HEK293 (cell line): ENCODE measurements around the gene KCNS1.

Experiments
- CTCF ChIA-PET: fragments of 350-600 bp; formaldehyde crosslinking; extraction: SDS; loops from one replicate; lab custom pipeline; 2021; ENCODE audit warnings: antibody characterized with exemption; lab: Yijun Ruan, JAX
- POLR2A ChIA-PET: fragments of 300-600 bp; formaldehyde crosslinking; extraction: SDS; loops from one replicate; lab custom pipeline; 2020; ENCODE audit warnings: antibody characterized with exemption, inconsistent platforms; lab: Yijun Ruan, JAX
- H3K27ac ChIP-seq: fragments of 200-500 bp; sonication (Bioruptor generic); 2 replicates; pipeline ENCODE4 v1.5.1; 2014; ENCODE audit warnings: low read depth, low read length, control low read depth, inconsistent platforms; ENCODE audit errors: extremely low read depth
- H3K36me3 ChIP-seq, 2 experiments: fragments of 200-500 bp in 1 of 2; sonication (Bioruptor generic) in 1 of 2; 1 replicate in 1 of 2; 2 replicates in 1 of 2; pipeline ENCODE4 v1.5.1; 2014 to 2017; ENCODE audit warnings: inconsistent platforms in 2 of 2, low read length in 2 of 2; ENCODE audit not compliant: control insufficient read depth in 2 of 2, insufficient read depth in 1 of 2
- H3K4me1 ChIP-seq: fragments of 200-500 bp; sonication (Bioruptor generic); 2 replicates; pipeline ENCODE4 v1.5.1; 2014; ENCODE audit warnings: mild to moderate bottlenecking, low read length, inconsistent platforms; ENCODE audit not compliant: control insufficient read depth, insufficient read depth
- H3K4me3 ChIP-seq: 2 replicates; pipeline ENCODE4 v1.5.1; 2011; ENCODE audit warnings: low read depth, mild to moderate bottlenecking, control low read depth, low read length, moderate library complexity
- H3K9me3 ChIP-seq: fragments of 200-500 bp; sonication (Bioruptor generic); 2 replicates; pipeline ENCODE4 v1.5.1; 2014; ENCODE audit warnings: low read depth, low read length, inconsistent platforms; ENCODE audit not compliant: control insufficient read depth, insufficient read depth
- GFI1B ChIP-seq: fragments of 450-650 bp; formaldehyde crosslinking; IDR thresholded peaks from 2 replicates; pipeline ENCODE4 v1.5.1; 2016; ENCODE audit warnings: missing biosample characterization, missing genetic modification characterization
- KLF1 ChIP-seq: fragments of 450-650 bp; formaldehyde crosslinking; IDR thresholded peaks from 2 replicates; pipeline ENCODE4 v1.5.1; 2016; ENCODE audit warnings: missing biosample characterization, missing genetic modification characterization
- MYNN ChIP-seq: fragments of 450-650 bp; formaldehyde crosslinking; IDR thresholded peaks from 2 replicates; pipeline ENCODE4 v1.5.1; 2016; ENCODE audit warnings: missing biosample characterization, missing genetic modification characterization, borderline replicate concordance
- MZF1 ChIP-seq: fragments of 450-650 bp; formaldehyde crosslinking; IDR thresholded peaks from 2 replicates; pipeline ENCODE4 v1.5.1; 2017; ENCODE audit warnings: missing biosample characterization, missing genetic modification characterization, borderline replicate concordance
- PRDM6 ChIP-seq: fragments of 450-650 bp; formaldehyde crosslinking; IDR thresholded peaks from 2 replicates; pipeline ENCODE4 v1.5.1; 2017; ENCODE audit warnings: missing biosample characterization, missing genetic modification characterization
- REPIN1 ChIP-seq: fragments of 450-650 bp; formaldehyde crosslinking; IDR thresholded peaks from 2 replicates; pipeline ENCODE4 v1.5.1; 2017; ENCODE audit warnings: missing biosample characterization, missing genetic modification characterization, low read depth
- SCRT1 ChIP-seq: fragments of 450-650 bp; formaldehyde crosslinking; IDR thresholded peaks from 2 replicates; pipeline ENCODE4 v1.5.1; 2016; ENCODE audit warnings: missing biosample characterization, missing genetic modification characterization, borderline replicate concordance
- SP2 ChIP-seq: fragments of 450-650 bp; formaldehyde crosslinking; IDR thresholded peaks from 2 replicates; pipeline ENCODE4 v1.5.1; 2016; ENCODE audit warnings: missing biosample characterization, missing genetic modification characterization
- WT1 ChIP-seq: fragments of 450-650 bp; formaldehyde crosslinking; IDR thresholded peaks from 2 replicates; pipeline ENCODE4 v1.5.1; 2016; ENCODE audit warnings: missing biosample characterization, missing genetic modification characterization
- YY1 ChIP-seq: fragments of 450-650 bp; formaldehyde crosslinking; IDR thresholded peaks from 2 replicates; pipeline ENCODE4 v1.5.1; 2018; ENCODE audit warnings: missing biosample characterization, missing genetic modification characterization
- ZBTB6 ChIP-seq: fragments of 450-650 bp; formaldehyde crosslinking; IDR thresholded peaks from 2 replicates; pipeline ENCODE4 v1.5.1; 2017; ENCODE audit warnings: missing biosample characterization, missing genetic modification characterization
- ZFP3 ChIP-seq: fragments of 450-650 bp; formaldehyde crosslinking; IDR thresholded peaks from 2 replicates; pipeline ENCODE4 v1.5.1; 2016; ENCODE audit warnings: low read depth, missing biosample characterization, missing genetic modification characterization
- ZNF138 ChIP-seq: fragments of 450-650 bp; formaldehyde crosslinking; IDR thresholded peaks from 2 replicates; pipeline ENCODE4 v1.5.1; 2016; ENCODE audit warnings: missing biosample characterization, missing genetic modification characterization, borderline replicate concordance
- ZNF140 ChIP-seq: fragments of 450-650 bp; formaldehyde crosslinking; IDR thresholded peaks from 2 replicates; pipeline ENCODE4 v1.5.1; 2016; ENCODE audit warnings: missing biosample characterization, missing genetic modification characterization
- ZNF184 ChIP-seq: fragments of 450-650 bp; IDR thresholded peaks from 2 replicates; pipeline ENCODE4 v1.5.1; 2018; ENCODE audit warnings: missing biosample characterization, mild to moderate bottlenecking, missing genetic modification characterization
- ZNF211 ChIP-seq: fragments of 450-650 bp; formaldehyde crosslinking; IDR thresholded peaks from 2 replicates; pipeline ENCODE4 v1.5.1; 2016; ENCODE audit warnings: low read depth, missing biosample characterization, missing genetic modification characterization
- ZNF23 ChIP-seq: fragments of 450-650 bp; formaldehyde crosslinking; IDR thresholded peaks from 2 replicates; pipeline ENCODE4 v1.5.1; 2016; ENCODE audit warnings: missing biosample characterization, missing genetic modification characterization, borderline replicate concordance
- ZNF311 ChIP-seq: fragments of 450-650 bp; formaldehyde crosslinking; IDR thresholded peaks from 2 replicates; pipeline ENCODE4 v1.5.1; 2017; ENCODE audit warnings: missing biosample characterization, missing genetic modification characterization, borderline replicate concordance
- ZNF354C ChIP-seq: fragments of 450-650 bp; formaldehyde crosslinking; IDR thresholded peaks from 2 replicates; pipeline ENCODE4 v1.5.1; 2016; ENCODE audit warnings: missing biosample characterization, missing genetic modification characterization, low read depth, borderline replicate concordance
- ZNF449 ChIP-seq: fragments of 450-650 bp; formaldehyde crosslinking; IDR thresholded peaks from 2 replicates; pipeline ENCODE4 v1.5.1; 2017; ENCODE audit warnings: missing biosample characterization, mild to moderate bottlenecking, missing genetic modification characterization, moderate library complexity
- ZNF544 ChIP-seq: fragments of 450-650 bp; formaldehyde crosslinking; IDR thresholded peaks from 2 replicates; pipeline ENCODE4 v1.5.0; 2017; ENCODE audit warnings: missing biosample characterization, missing genetic modification characterization
- ZNF549 ChIP-seq: fragments of 450-650 bp; IDR thresholded peaks from 2 replicates; pipeline ENCODE4 v1.5.1; 2018; ENCODE audit warnings: missing biosample characterization, missing genetic modification characterization, mild to moderate bottlenecking, inconsistent platforms, moderate library complexity
- ZNF571 ChIP-seq: fragments of 450-650 bp; formaldehyde crosslinking; IDR thresholded peaks from 2 replicates; pipeline ENCODE4 v1.5.0; 2017; ENCODE audit warnings: missing biosample characterization, missing genetic modification characterization
- ZNF629 ChIP-seq: fragments of 450-650 bp; formaldehyde crosslinking; IDR thresholded peaks from 2 replicates; pipeline ENCODE4 v1.5.1; 2017; ENCODE audit warnings: missing biosample characterization, missing genetic modification characterization
- ZNF639 ChIP-seq: fragments of 450-650 bp; formaldehyde crosslinking; IDR thresholded peaks from 2 replicates; pipeline ENCODE4 v1.5.1; 2016; ENCODE audit warnings: missing biosample characterization, missing genetic modification characterization
- ZNF747 ChIP-seq: fragments of 450-650 bp; formaldehyde crosslinking; IDR thresholded peaks from 2 replicates; pipeline ENCODE4 v1.5.1; 2016; ENCODE audit warnings: missing biosample characterization, missing genetic modification characterization
- ZNF76 ChIP-seq: fragments of 450-650 bp; formaldehyde crosslinking; IDR thresholded peaks from 2 replicates; pipeline ENCODE4; 2016; ENCODE audit warnings: low read depth, missing biosample characterization, missing genetic modification characterization, borderline replicate concordance
- ZNF768 ChIP-seq: fragments of 450-650 bp; formaldehyde crosslinking; IDR thresholded peaks from 2 replicates; pipeline ENCODE4 v1.5.1; 2018; ENCODE audit warnings: missing biosample characterization, mild to moderate bottlenecking, missing genetic modification characterization
- ZNF837 ChIP-seq: fragments of 450-650 bp; formaldehyde crosslinking; IDR thresholded peaks from 2 replicates; pipeline ENCODE4 v1.5.1; 2016; ENCODE audit warnings: missing biosample characterization, missing genetic modification characterization

The KCNS1 gene

GRCh38 chr20:45077559-45077958 lies 23.4 kb downstream of the KCNS1 start (continued):
- no peak for TF ChIP-seq ZNF311
- TF ChIP-seq ZNF837 (tag by site-specific recombination) = no peak

GRCh38 chr20:45073221-45073620 lies 27.7 kb downstream of the KCNS1 start:
- CTCF ChIA-PET = no interaction called here
- POLR2A ChIA-PET = no interaction called here
- Histone ChIP-seq H3K36me3 (peaks cover 4 to 21% of the 10 kb centered on the region in 2 experiments; a peak in 2 of 3 replicates), H3K9me3 (no peaks in the 10 kb centered on the region), H3K4me1 (no peaks in the 10 kb centered on the region), H3K27ac (no peak overlapping the region), H3K4me3 (no peak overlapping the region)
- TF ChIP-seq ZNF184 (tag by site-specific recombination) (no peak), ZFP3 (tag by site-specific recombination) (no peak), ZNF138 (tag by site-specific recombination) (no peak), ZNF211 (tag by site-specific recombination) (no peak), ZNF837 (tag by site-specific recombination) (no peak), ZNF747 (no peak), ZNF354C (tag by site-specific recombination) (no peak), MZF1 (tag by site-specific recombination) (no peak), WT1 (no peak), MYNN (tag by site-specific recombination) (no peak), ZNF768 (tag by site-specific recombination) (no peak), ZNF76 (tag by site-specific recombination) (no peak), ZNF571 (tag by site-specific recombination) (no peak)

- Histone ChIP-seq H3K4me1 (no peaks in the 10 kb centered on the region), H3K36me3 (peaks cover 0 to 22% of the 10 kb centered on the region in 2 experiments; a peak in 2 of 3 replicates), H3K27ac (no peak overlapping the region), H3K4me3 (no peak overlapping the region), H3K9me3 (no peaks in the 10 kb centered on the region)
- POLR2A ChIA-PET = interaction anchor here (1.4 kb wide), 1 partner anchor 112 kb away, joined by 3 read pairs; the partner anchor contains the start of gene TOMM34
- no peak for TF ChIP-seq KLF1 (tag by site-specific recombination)
- TF ChIP-seq REPIN1 (tag by site-specific recombination) = no peak
- TF ChIP-seq SCRT1 = no peak
- no peak for TF ChIP-seq ZNF549 (tag by site-specific recombination)
- TF ChIP-seq ZNF449 (tag by site-specific recombination) = no peak
- TF ChIP-seq ZNF639 (tag by site-specific recombination) = no peak
- TF ChIP-seq ZNF629 (tag by site-specific recombination) = no peak
- no peak for TF ChIP-seq GFI1B (tag by site-specific recombination)
- TF ChIP-seq ZNF140 (tag by site-specific recombination) = no peak
- no peak for TF ChIP-seq ZNF23
- no peak for TF ChIP-seq SP2 (tag by site-specific recombination)
- no peak for TF ChIP-seq ZNF544 (tag by site-specific recombination)
- TF ChIP-seq YY1 = no peak
- no peak for TF ChIP-seq ZBTB6
- no peak for TF ChIP-seq PRDM6 (tag by site-specific recombination)
- CTCF ChIA-PET = interaction anchor here (0.8 to 2.4 kb wide), 4 partner anchors 23 to 60 kb away, joined by 4 to 18 read pairs (median 12); no protein-coding TSS in a partner anchor
Measured at GRCh38 chr20:45072066-45072465, 28.9 kb downstream of the KCNS1 start.
